ENCODE results near the gene OTUD7B.

DNA sequence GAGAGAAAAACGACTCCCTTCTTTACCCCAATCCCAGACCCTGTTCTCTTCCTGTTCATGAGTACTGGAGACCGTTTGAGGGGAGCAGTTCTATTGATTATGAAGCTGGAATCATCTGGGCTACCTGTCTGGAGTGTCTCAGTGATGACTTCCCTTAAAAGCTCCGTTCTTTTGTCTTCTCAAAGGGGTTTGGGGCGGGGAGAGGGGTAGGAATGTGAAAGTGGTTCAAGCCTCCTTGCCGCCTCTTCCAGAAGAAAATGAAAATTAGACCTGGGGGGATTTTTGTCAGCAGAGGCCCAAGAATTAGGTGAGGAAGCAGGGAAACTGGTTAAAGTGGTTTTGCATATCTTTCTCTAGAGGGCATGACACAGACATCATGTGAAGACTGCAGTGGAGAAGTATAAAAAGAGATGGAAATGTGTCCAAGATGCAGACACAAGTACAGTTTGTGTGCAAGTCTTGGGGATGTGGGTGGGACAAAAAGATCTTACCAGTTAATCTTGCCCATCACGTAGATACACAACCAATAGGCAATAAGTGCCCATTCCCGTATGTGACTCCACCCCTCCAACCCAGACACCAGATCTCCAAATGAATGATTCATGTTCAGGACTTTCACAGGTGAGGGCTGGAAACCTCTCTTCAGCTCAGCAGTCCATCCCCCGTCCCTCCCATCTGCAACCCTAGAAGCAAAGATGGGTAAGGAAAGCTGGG lies 73.4 kb downstream of the OTUD7B start:
- TF ChIP-seq POLR2A (IDR thresholded peaks at IDR 0.05; ENCODE audit: low read depth, low read length) (no peak), TAF1 (IDR thresholded peaks at IDR 0.05; ENCODE audit: borderline replicate concordance, low read depth, low read length) (no peak)
